Aorta (tissue), 5 donors: Measurements from ENCODE around the gene CCNG2. TPM values are rescaled to one million over a fixed set of nuclear protein-coding genes. Genes with fewer than 3 reads are reported as not detected.

Experiments
- ATAC-seq: fragments of 200-7000 bp; cut with Tn5 transposase; one replicate; pipeline ENCODE4 v1.9.1; 2022; ENCODE audit warnings: moderate library complexity; ENCODE audit not compliant: low FRiP score
- DNase-seq, 2 donors: peaks; one replicate each; pipeline ENCODE4 v3.0.0-alpha.2; 2020
- H3K27ac ChIP-seq, 2 donors: one replicate each; pipeline ENCODE4 v1.5.1; 2013; ENCODE audit warnings: low read length in 2 of 2, mild to moderate bottlenecking in 2 of 2, moderate library complexity in 2 of 2, control low read depth in 1 of 2, inconsistent platforms in 1 of 2, low read depth in 1 of 2
- H3K27me3 ChIP-seq, 2 donors: one replicate each; pipeline ENCODE4 v1.6.1; 2013; ENCODE audit warnings: control low read depth in 1 of 2, low read length in 1 of 2, mild to moderate bottlenecking in 1 of 2, moderate library complexity in 1 of 2; ENCODE audit not compliant: insufficient read depth in 2 of 2, control insufficient read depth in 1 of 2
- H3K36me3 ChIP-seq, 2 donors: one replicate each; pipeline ENCODE4 v1.6.1; 2013; ENCODE audit warnings: control low read depth in 1 of 2, low read length in 1 of 2, mild to moderate bottlenecking in 1 of 2; ENCODE audit not compliant: insufficient read depth in 2 of 2, control insufficient read depth in 1 of 2
- H3K4me1 ChIP-seq, 2 donors: one replicate each; pipeline ENCODE4 v1.6.1; 2013; ENCODE audit warnings: low read length in 2 of 2, control low read depth in 1 of 2, mild to moderate bottlenecking in 1 of 2, moderate library complexity in 1 of 2; ENCODE audit not compliant: insufficient read depth in 2 of 2, control insufficient read depth in 1 of 2
- H3K4me3 ChIP-seq, 2 donors: one replicate each; pipeline ENCODE4 v1.5.1; 2013; ENCODE audit warnings: low read length in 2 of 2, control low read depth in 1 of 2, mild to moderate bottlenecking in 1 of 2
- H3K9me3 ChIP-seq: one replicate; pipeline ENCODE4 v1.6.1; 2013; ENCODE audit warnings: mild to moderate bottlenecking, low read length; ENCODE audit not compliant: control insufficient read depth
- WGBS, 2 donors: extraction: QIAGEN DNeasy Blood & Tissue Kit; methylation state at CpG; one replicate each; pipeline ENCODE4 v1.1.7; 2013; 5-methylcytosine and 5-hydroxymethylcytosine counted together
- intact Hi-C, 2 donors: fragments of 100-400 bp; cut with DNase I; formaldehyde crosslinking; loops; one replicate each; pipeline versions ENCODE4 v1.14.2 to v1.15.0; 2022
- polyA plus RNA-seq, 2 donors: library from polyadenylated mRNA; stranded (reverse); fragments of 200-250 nt; gene quantifications; one replicate each; pipeline ENCODE4 v1.2.3, GENCODE V29; 2013
- total RNA-seq, 2 donors: library from RNA; stranded (reverse); fragmentation: NEBNext Ultra II Directional; extraction: Animal tissue kit (Norgen Biotek cat#: 25700); gene quantifications; one replicate each; pipeline ENCODE4 v1.2.1, GENCODE V29; 2021
- donor health status: healthy with polysubstance abuse.
- donor health status: Bipolar disorder and iron deficiency.
- donor health status: DM: no; HTN: no; CAD: no.
- donor health status: DM: no; HTN: no; CAD: no.
- donor health status: DM: yes; HTN: yes; CAD: no.

Gene CCNG2
- total and polyA plus RNA-seq, 4 donors = 28.8 to 57.5 (median 42.6) TPM

GRCh38 chr4:77142646-77143028, 14.4 kb upstream of the CCNG2 start:
- DNase-seq = no peak
- no peak overlapping the region for H3K27ac ChIP-seq
- 72 to 81% methylated on average over 4 of the region's 4 CpGs for WGBS, 2 donors
- no peaks in the 10 kb centered on the region for H3K36me3 ChIP-seq
- H3K4me1 ChIP-seq = no peaks in the 10 kb centered on the region
- H3K4me3 ChIP-seq = no peak overlapping the region
- intact Hi-C loops = no loop called here
- no peak for ATAC-seq
- H3K27me3 ChIP-seq = no peaks in the 10 kb centered on the region
- H3K9me3 ChIP-seq = no peaks in the 10 kb centered on the region

- 80 to 86% methylated on average over 3 of the region's 3 CpGs for WGBS, 2 donors
Observed at GRCh38 chr4:77143091-77143490, 13.9 kb upstream of the CCNG2 start.

GRCh38 chr4:77145842-77146185, 11.2 kb upstream of the CCNG2 start:
- Histone ChIP-seq H3K4me3 (no peak overlapping the region), H3K9me3 (no peaks in the 10 kb centered on the region), H3K36me3 (no peaks in the 10 kb centered on the region), H3K27ac (no peak overlapping the region), H3K27me3 (no peaks in the 10 kb centered on the region), H3K4me1 (no peaks in the 10 kb centered on the region)
- ATAC-seq (no peak), DNase-seq (no peak)
- WGBS, 2 donors = 79 to 83% methylated on average over 1 of the region's 1 CpG
- intact Hi-C loops = no loop called here

More at GRCh38 chr4:77143091-77143490, 13.9 kb upstream of the CCNG2 start:
- ATAC-seq (no peak), DNase-seq (no peak)
- Histone ChIP-seq H3K4me1 (no peaks in the 10 kb centered on the region), H3K27me3 (no peaks in the 10 kb centered on the region), H3K27ac (no peak overlapping the region), H3K9me3 (no peaks in the 10 kb centered on the region), H3K4me3 (no peak overlapping the region), H3K36me3 (no peaks in the 10 kb centered on the region)
- intact Hi-C loops = no loop called here

- no peak overlapping the region for H3K4me3 ChIP-seq
- no peaks in the 10 kb centered on the region for H3K27me3 ChIP-seq
- no peaks in the 10 kb centered on the region for H3K9me3 ChIP-seq
- H3K27ac ChIP-seq = no peak overlapping the region
- H3K36me3 ChIP-seq = no peaks in the 10 kb centered on the region
- DNase-seq (no peak), ATAC-seq (no peak)
- intact Hi-C loops = no loop called here
- 89% methylated on average over 3 of the region's 3 CpGs for WGBS, 2 donors
- no peaks in the 10 kb centered on the region for H3K4me1 ChIP-seq
Observed at GRCh38 chr4:77146186-77147078, 10.6 kb upstream of the CCNG2 start.

GRCh38 chr4:77147079-77147782, 9.8 kb upstream of the CCNG2 start:
- no peak overlapping the region for H3K27ac ChIP-seq
- no peak overlapping the region for H3K4me3 ChIP-seq
- no peaks in the 10 kb centered on the region for H3K9me3 ChIP-seq
- H3K36me3 ChIP-seq = no peaks in the 10 kb centered on the region
- 81 to 82% methylated on average over 5 of the region's 5 CpGs for WGBS, 2 donors
- no peak for DNase-seq
- H3K4me1 ChIP-seq = no peaks in the 10 kb centered on the region
- intact Hi-C loops = no loop called here
- no peaks in the 10 kb centered on the region for H3K27me3 ChIP-seq
- no peak for ATAC-seq

GRCh38 chr4:77148078-77148477, 8.9 kb upstream of the CCNG2 start:
- H3K9me3 ChIP-seq = no peaks in the 10 kb centered on the region
- WGBS, 2 donors = 94 to 98% methylated on average over 2 of the region's 2 CpGs
- no peak for DNase-seq
- H3K4me1 ChIP-seq = no peaks in the 10 kb centered on the region
- H3K27me3 ChIP-seq = no peaks in the 10 kb centered on the region
- no peak overlapping the region for H3K27ac ChIP-seq
- intact Hi-C loops = no loop called here
- H3K4me3 ChIP-seq = no peak overlapping the region
- ATAC-seq = no peak
- H3K36me3 ChIP-seq = no peaks in the 10 kb centered on the region

- DNase-seq (no peak), ATAC-seq (no peak)
- WGBS, 2 donors = 86 to 90% methylated on average over 1 of the region's 1 CpG
- Histone ChIP-seq H3K9me3 (no peaks in the 10 kb centered on the region), H3K27me3 (no peaks in the 10 kb centered on the region), H3K27ac (no peak overlapping the region), H3K4me1 (no peaks in the 10 kb centered on the region), H3K4me3 (no peak overlapping the region), H3K36me3 (no peaks in the 10 kb centered on the region)
- intact Hi-C loops = no loop called here
Observed at GRCh38 chr4:77149789-77150188, 7.2 kb upstream of the CCNG2 start.

GRCh38 chr4:77151241-77151640, 5.8 kb upstream of the CCNG2 start:
- H3K4me1 ChIP-seq = no peaks in the 10 kb centered on the region
- no peak for ATAC-seq
- no peaks in the 10 kb centered on the region for H3K9me3 ChIP-seq
- WGBS, 2 donors = 85 to 86% methylated on average over 6 of the region's 6 CpGs
- H3K27ac ChIP-seq = no peak overlapping the region
- no peaks in the 10 kb centered on the region for H3K36me3 ChIP-seq
- no peaks in the 10 kb centered on the region for H3K27me3 ChIP-seq
- intact Hi-C loops = no loop called here
- no peak overlapping the region for H3K4me3 ChIP-seq
- no peak for DNase-seq

GRCh38 chr4:77152421-77152820, 4.6 kb upstream of the CCNG2 start:
- no peak for DNase-seq
- Histone ChIP-seq H3K9me3 (no peaks in the 10 kb centered on the region), H3K27ac (no peak overlapping the region), H3K4me3 (no peak overlapping the region), H3K4me1 (no peaks in the 10 kb centered on the region), H3K27me3 (no peaks in the 10 kb centered on the region), H3K36me3 (no peaks in the 10 kb centered on the region)
- intact Hi-C loops = no loop called here
- no peak for ATAC-seq
- WGBS, 2 donors = 51 to 52% methylated on average over 5 of the region's 5 CpGs
